Left ventricle myocardium superior (tissue), 1 donor: ENCODE results near the gene STARD10. TPM values are rescaled to one million over a fixed set of nuclear protein-coding genes. Genes with fewer than 3 reads are reported as not detected.
"Not testable (repeated sequence)": the region's sequence is repeated elsewhere in the genome, so short reads cannot be mapped to it uniquely, and the experiment has no call there.

Experiments used
- ATAC-seq: fragments of 200-7000 bp; cut with Tn5 transposase; one replicate; pipeline ENCODE4 v1.9.1; 2020; ENCODE audit warnings: mild to moderate bottlenecking, moderate library complexity
- DNase-seq: peaks from one replicate; pipeline ENCODE4 v3.0.0-alpha.2; 2020
- intact Hi-C: fragments of 100-400 bp; cut with micrococcal nuclease; formaldehyde crosslinking; loops from one replicate; pipeline ENCODE4 v1.11.0; 2022
- total RNA-seq: library from RNA; stranded (reverse); fragmentation: NEBNext Ultra II Directional; extraction: Animal tissue kit (Norgen Biotek cat#: 25700); gene quantifications from one replicate; pipeline ENCODE4 v1.2.1, GENCODE V29; 2021
- donor health status: DM: no; HTN: yes; CAD: no; lungs with severe emphysema.

Gene STARD10
- total RNA-seq, 1 donor from 2014 or later = 102 TPM

GRCh38 chr11:72813740-72814285 is 20.0 kb upstream of the STARD10 start:
- intact Hi-C loops = no loop called here
- peak; percentile 92 for DNase-seq
- peak; percentile 88 for ATAC-seq

GRCh38 chr11:72812967-72813739 is 19.3 kb upstream of the STARD10 start:
- peak; percentile 64 for DNase-seq
- intact Hi-C loops = no loop called here
- peak; percentile 35 for ATAC-seq

- DNase-seq (no peak), ATAC-seq (no peak)
- intact Hi-C loops = no loop called here
Observed at GRCh38 chr11:72812604-72812966, 18.7 kb upstream of the STARD10 start.

- intact Hi-C loops, ATAC-seq, DNase-seq: not testable (repeated sequence)
Observed at GRCh38 chr11:72811686-72812085, 17.8 kb upstream of the STARD10 start.

- ATAC-seq (no peak), DNase-seq (no peak)
- intact Hi-C loops = no loop called here
Observed at GRCh38 chr11:72808331-72808798, 14.5 kb upstream of the STARD10 start.

- intact Hi-C loops = no loop called here
- peak; percentile 52 for ATAC-seq
- DNase-seq = no peak
Observed at GRCh38 chr11:72807792-72808191, 13.9 kb upstream of the STARD10 start.

- ATAC-seq (peak; percentile 54), DNase-seq (no peak)
- intact Hi-C loops = no loop called here
Observed at GRCh38 chr11:72807021-72807693, 13.3 kb upstream of the STARD10 start.

GRCh38 chr11:72806378-72806777 is 12.5 kb upstream of the STARD10 start:
- intact Hi-C loops, DNase-seq: not testable (repeated sequence)

GRCh38 chr11:72805216-72805615 is 11.4 kb upstream of the STARD10 start:
- intact Hi-C loops = no loop called here
- DNase-seq (no peak), ATAC-seq (no peak)

More at GRCh38 chr11:72806378-72806777, 12.5 kb upstream of the STARD10 start:
- not testable (repeated sequence) for ATAC-seq

GRCh38 chr11:72802822-72803221 is 9.0 kb upstream of the STARD10 start:
- intact Hi-C loops = no loop called here
- DNase-seq = no peak
- no peak for ATAC-seq

GRCh38 chr11:72799441-72799840 is 5.6 kb upstream of the STARD10 start:
- DNase-seq = no peak
- intact Hi-C loops = no loop called here
- ATAC-seq = no peak

- no peak for ATAC-seq
- intact Hi-C loops = no loop called here
Observed at GRCh38 chr11:72798361-72798760, 4.5 kb upstream of the STARD10 start.

GRCh38 chr11:72793076-72793424 is 797 bp downstream of the STARD10 start:
- no peak for DNase-seq
- no peak for ATAC-seq
- intact Hi-C loops = loop anchor here (5.0 kb wide), 1 partner anchor 66 kb away; no protein-coding TSS in a partner anchor

More at GRCh38 chr11:72798361-72798760, 4.5 kb upstream of the STARD10 start:
- no peak for DNase-seq

- intact Hi-C loops = loop anchor here (5.0 kb wide), 1 partner anchor 65 kb away; no protein-coding TSS in a partner anchor
- DNase-seq (no peak), ATAC-seq (no peak)
Observed at GRCh38 chr11:72792437-72793021, 1.3 kb downstream of the STARD10 start.

GRCh38 chr11:72791228-72791627 is 2.6 kb downstream of the STARD10 start:
- DNase-seq, ATAC-seq: not testable (repeated sequence)
- intact Hi-C loops = loop anchor here (5.0 kb wide), 1 partner anchor 64 kb away; no protein-coding TSS in a partner anchor

- DNase-seq = peak; percentile 77
- peak; percentile 63 for ATAC-seq
- intact Hi-C loops = loop anchor here (5.0 kb wide), 1 partner anchor 62 kb away; no protein-coding TSS in a partner anchor
Observed at GRCh38 chr11:72789493-72790131, 4.2 kb downstream of the STARD10 start.

GRCh38 chr11:72788241-72788640 is 5.6 kb downstream of the STARD10 start:
- intact Hi-C loops = no loop called here
- no peak for DNase-seq
- ATAC-seq = no peak

- intact Hi-C loops = no loop called here
- peak; percentile 2 for ATAC-seq
- DNase-seq = no peak
Observed at GRCh38 chr11:72787216-72788104, 6.4 kb downstream of the STARD10 start.
